Thoracic aorta (tissue), 2 donors: ENCODE results near the gene PRMT7. TPM values are rescaled to one million over a fixed set of nuclear protein-coding genes. Genes with fewer than 3 reads are reported as not detected.

Source experiments
- ATAC-seq: fragments of 150-250 bp; one replicate; pipeline ENCODE4 v1.8.0; 2017; ENCODE audit warnings: low read depth; ENCODE audit not compliant: insufficient number of reproducible peaks, low FRiP score
- DNase-seq: peaks from one replicate; pipeline ENCODE4 v3.0.0-alpha.2; 2020; ENCODE audit warnings: low spot score
- H3K27ac ChIP-seq, 2 donors: fragments of 200-600 bp; sonication (generic); 1 replicate in 1 of 2; 2 replicates in 1 of 2; pipeline ENCODE4 v1.5.1; 2016; ENCODE audit warnings: mild to moderate bottlenecking in 2 of 2, moderate library complexity in 2 of 2
- H3K27me3 ChIP-seq: fragments of 200-600 bp; sonication (generic); replicated peaks from 2 replicates; pipeline ENCODE4 v1.6.0; 2016; ENCODE audit warnings: mild to moderate bottlenecking; ENCODE audit not compliant: insufficient read depth
- H3K36me3 ChIP-seq: fragments of 200-600 bp; sonication (generic); one replicate; pipeline ENCODE4 v1.5.1; 2016
- H3K4me1 ChIP-seq, 2 donors: fragments of 200-600 bp; sonication (generic); 1 replicate in 1 of 2; 2 replicates in 1 of 2; pipeline versions ENCODE4 v1.5.1 to v1.6.0; 2016; ENCODE audit warnings: low read depth in 2 of 2, mild to moderate bottlenecking in 1 of 2; ENCODE audit not compliant: control insufficient read depth in 1 of 2
- H3K4me3 ChIP-seq: fragments of 200-600 bp; sonication (generic); 2 replicates; pipeline ENCODE4 v1.5.1; 2016; ENCODE audit warnings: mild to moderate bottlenecking
- H3K9me3 ChIP-seq: fragments of 200-600 bp; sonication (generic); 2 replicates; pipeline ENCODE4 v1.5.1; 2016
- total RNA-seq, 2 donors: library from RNA; depleted of rRNA; stranded (reverse); fragments of >200 nt; gene quantifications; one replicate each; pipeline versions ENCODE4 v1.1.0 to v1.2.3, GENCODE V29; 2016
- TF ChIP-seq, protein P1 (sequence below): fragments of 200-600 bp; sonication (generic); IDR thresholded peaks from one replicate; pipeline ENCODE4 v1.5.1; 2019; ENCODE audit warnings: antibody characterized with exemption

Gene PRMT7
- total RNA-seq, 2 donors from 2014 or later: 46.6 to 74.2 TPM

DNA sequence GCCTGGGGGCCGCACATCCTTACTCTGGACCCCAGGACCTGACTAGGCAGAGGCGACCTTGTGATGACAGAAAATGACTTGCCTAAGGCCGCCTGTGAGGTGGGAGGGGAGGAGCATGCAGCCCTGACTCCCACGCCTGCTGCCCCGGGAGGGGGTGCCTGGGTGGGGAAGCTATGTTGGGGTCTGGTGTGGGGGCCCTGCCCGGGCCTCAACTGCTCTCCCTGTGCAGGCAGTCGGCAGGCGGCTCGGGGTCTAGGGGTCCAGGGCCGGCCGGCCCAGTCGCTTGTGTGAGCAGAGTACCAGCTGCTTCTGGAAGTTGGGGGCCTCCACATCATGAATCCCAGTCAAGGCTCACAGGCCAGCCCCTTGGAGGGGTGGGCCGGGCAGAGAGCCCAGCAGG lies 48.1 kb downstream of the PRMT7 start:
- Histone ChIP-seq H3K4me3 (no peak overlapping the region), H3K27ac (no peak overlapping the region), H3K9me3 (no peaks in the 10 kb centered on the region), H3K36me3 (peaks cover 35% of the 10 kb centered on the region), H3K27me3 (no peaks in the 10 kb centered on the region), H3K4me1 (no peaks in the 10 kb centered on the region)
- ATAC-seq (no peak), DNase-seq (no peak)
- TF ChIP-seq, protein P1, sequence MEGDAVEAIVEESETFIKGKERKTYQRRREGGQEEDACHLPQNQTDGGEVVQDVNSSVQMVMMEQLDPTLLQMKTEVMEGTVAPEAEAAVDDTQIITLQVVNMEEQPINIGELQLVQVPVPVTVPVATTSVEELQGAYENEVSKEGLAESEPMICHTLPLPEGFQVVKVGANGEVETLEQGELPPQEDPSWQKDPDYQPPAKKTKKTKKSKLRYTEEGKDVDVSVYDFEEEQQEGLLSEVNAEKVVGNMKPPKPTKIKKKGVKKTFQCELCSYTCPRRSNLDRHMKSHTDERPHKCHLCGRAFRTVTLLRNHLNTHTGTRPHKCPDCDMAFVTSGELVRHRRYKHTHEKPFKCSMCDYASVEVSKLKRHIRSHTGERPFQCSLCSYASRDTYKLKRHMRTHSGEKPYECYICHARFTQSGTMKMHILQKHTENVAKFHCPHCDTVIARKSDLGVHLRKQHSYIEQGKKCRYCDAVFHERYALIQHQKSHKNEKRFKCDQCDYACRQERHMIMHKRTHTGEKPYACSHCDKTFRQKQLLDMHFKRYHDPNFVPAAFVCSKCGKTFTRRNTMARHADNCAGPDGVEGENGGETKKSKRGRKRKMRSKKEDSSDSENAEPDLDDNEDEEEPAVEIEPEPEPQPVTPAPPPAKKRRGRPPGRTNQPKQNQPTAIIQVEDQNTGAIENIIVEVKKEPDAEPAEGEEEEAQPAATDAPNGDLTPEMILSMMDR: no peak

DNA sequence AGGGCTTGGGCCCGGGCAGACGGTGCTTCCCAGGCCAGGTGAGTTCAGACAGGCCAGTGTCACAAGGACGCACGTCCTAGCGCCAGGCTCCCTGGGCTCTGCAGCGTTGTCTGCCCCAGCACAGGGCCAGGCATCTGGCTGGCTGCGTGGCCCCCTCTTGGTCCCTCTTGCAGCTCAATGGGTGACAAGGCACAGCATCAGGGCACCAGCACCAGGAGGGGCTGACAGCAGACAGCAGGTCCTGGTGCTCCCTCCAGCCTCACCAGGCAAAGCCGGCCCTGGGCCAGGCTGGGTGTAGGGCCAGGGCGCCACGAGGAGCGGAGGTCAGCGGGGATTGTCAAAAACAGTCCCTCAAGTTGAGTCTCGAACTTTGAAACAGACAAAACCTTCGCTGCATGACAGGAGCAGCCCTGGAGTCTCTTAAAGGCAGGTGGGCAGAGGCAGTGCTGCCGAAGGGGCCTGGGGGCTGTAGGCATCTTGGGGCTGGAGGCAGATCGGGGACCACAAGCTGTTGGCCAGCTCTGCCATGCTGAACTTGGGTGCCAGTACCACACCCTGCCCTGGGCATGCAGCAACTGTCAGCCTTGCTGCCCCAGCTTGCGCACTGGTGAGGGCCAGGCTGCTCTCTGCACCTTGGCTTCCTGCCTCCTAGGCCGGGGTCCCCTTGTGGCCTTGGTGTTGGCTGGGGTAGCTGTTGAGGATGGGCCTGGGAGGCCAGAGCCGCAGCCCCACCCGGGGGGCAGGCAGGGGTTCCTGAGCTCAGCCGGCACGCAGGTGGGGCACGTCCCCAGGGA lies 48.8 kb downstream of the PRMT7 start:
- H3K27ac ChIP-seq: no peak overlapping the region
- TF ChIP-seq, protein P1: no peak
- no peaks in the 10 kb centered on the region for H3K9me3 ChIP-seq
- ATAC-seq: no peak
- no peaks in the 10 kb centered on the region for H3K27me3 ChIP-seq
- H3K4me3 ChIP-seq: no peak overlapping the region
- no peak for DNase-seq
- H3K36me3 ChIP-seq: peaks cover 29% of the 10 kb centered on the region
- H3K4me1 ChIP-seq: no peaks in the 10 kb centered on the region

DNA sequence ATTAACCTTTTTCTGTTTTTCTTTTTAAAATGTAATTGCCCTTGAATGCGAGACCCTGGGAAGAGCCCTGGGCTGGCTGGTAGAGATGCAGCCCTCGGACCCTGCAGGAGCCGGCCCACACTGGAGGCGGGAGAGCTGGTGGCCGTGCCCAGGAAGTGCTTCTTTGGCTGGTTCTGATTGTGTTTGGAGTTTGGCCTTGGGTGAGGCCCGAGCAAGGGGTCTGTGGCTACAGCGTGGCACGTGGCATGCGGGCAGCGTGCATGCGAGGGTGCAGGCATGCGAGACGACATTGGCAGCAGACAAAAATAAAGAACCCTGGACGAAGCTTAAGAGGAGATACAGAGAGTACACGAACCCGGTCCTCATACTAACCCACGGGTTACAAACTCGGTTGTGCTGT lies 49.7 kb downstream of the PRMT7 start:
- no peak for DNase-seq
- no peaks in the 10 kb centered on the region for H3K27me3 ChIP-seq
- H3K4me1 ChIP-seq: no peaks in the 10 kb centered on the region
- no peak for ATAC-seq
- peaks cover 22% of the 10 kb centered on the region for H3K36me3 ChIP-seq
- no peaks in the 10 kb centered on the region for H3K9me3 ChIP-seq
- TF ChIP-seq, protein P1: no peak
- H3K4me3 ChIP-seq: no peak overlapping the region
- H3K27ac ChIP-seq: no peak overlapping the region

DNA sequence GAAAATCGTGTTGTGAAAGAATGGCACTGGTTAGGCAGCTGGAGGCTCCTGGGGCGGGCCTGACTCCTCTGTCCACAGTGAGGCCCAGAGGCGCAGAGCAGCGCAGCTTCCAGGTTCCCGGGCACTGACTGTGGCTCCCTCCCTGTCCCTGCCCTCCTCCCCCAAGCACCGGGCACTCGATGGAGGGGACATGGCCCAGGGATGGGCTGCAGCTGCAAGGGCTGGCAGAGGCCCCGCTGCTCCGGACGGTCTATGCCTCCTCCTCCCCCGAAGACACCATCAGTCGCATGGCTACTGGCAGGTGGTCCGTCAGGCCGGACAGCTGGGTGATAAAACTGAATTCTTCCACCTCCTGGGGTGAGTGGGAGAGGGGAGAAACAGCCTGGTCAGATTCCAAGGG lies 50.1 kb downstream of the PRMT7 start:
- H3K4me1 ChIP-seq: no peaks in the 10 kb centered on the region
- no peaks in the 10 kb centered on the region for H3K9me3 ChIP-seq
- H3K4me3 ChIP-seq: no peak overlapping the region
- H3K36me3 ChIP-seq: peaks cover 19% of the 10 kb centered on the region
- TF ChIP-seq, protein P1: no peak
- ATAC-seq (no peak), DNase-seq (no peak)
- H3K27ac ChIP-seq: no peak overlapping the region
- no peaks in the 10 kb centered on the region for H3K27me3 ChIP-seq

DNA sequence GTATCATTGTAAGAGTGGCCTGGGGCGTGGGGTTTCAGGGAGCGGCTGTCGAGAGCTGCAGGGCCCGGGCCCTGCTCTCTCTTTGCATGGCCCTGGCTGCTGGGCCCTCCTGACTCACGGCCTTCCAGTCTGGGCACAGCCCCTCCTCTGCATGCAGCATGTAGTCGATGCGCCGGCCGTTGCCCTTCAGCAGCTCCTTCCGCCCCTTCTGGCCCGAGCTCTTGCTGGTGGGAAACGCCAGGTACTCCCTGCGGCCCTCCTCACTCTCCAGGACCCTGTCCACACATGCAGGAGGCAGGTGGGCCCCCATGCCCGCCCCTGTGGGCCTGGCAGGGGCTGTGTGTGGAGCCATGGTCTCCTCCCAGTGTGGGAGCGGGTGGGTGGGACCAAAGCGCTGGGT lies 50.7 kb downstream of the PRMT7 start:
- Histone ChIP-seq H3K27me3 (no peaks in the 10 kb centered on the region), H3K4me1 (no peaks in the 10 kb centered on the region), H3K27ac (no peak overlapping the region), H3K9me3 (no peaks in the 10 kb centered on the region), H3K4me3 (no peak overlapping the region), H3K36me3 (peaks cover 15% of the 10 kb centered on the region)
- TF ChIP-seq, protein P1: no peak
- ATAC-seq: no peak
- no peak for DNase-seq
